ENCODE data around the gene MAPK6. TPM values are rescaled to one million over a fixed set of nuclear protein-coding genes. Genes with fewer than 3 reads are reported as not detected.
A peak's percentile ranks its signal among the peaks of the same experiment; 100 is the strongest.

Gene MAPK6
- total RNA-seq, 1 donor from 2014 or later: 67.2 TPM

DNA sequence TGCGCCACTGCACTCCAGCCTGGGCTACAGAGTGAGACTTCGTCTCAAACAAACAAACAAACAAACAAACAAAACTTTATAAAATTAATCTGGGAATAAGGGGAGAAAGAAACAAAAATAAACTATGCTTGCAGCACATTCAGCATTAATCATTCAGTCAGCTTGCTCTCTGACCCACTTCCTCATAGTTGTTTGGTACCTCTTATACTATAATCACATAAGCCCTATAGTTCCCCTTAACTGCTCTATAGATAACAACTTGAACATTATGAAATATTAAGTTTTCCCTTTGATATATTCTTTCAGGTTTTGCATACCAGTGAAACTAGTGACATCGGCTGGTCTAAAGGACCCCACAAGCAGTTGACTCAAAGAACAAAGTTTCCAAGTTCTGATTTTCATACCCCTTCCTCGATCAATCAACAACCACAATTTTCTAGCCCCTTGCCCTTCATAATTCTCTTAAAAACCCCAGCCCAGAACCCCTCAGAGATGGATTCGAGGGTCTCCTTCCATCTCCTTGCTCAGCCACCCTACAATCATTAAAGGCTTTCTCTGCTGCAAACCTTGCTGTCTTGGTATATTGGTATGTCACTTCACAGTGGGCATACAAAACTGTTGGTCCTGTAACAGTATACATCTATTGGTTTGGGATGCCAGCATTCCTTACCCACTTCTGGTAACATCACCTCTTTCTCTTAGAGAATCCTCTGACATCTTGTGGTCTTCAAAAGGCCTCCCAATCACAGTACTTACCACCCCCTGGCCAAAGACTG is 67.2 kb downstream of the MAPK6 start:
- Histone ChIP-seq H3K27me3 (ENCODE audit: control insufficient read depth, insufficient read depth, low read length) (no peaks in the 10 kb centered on the region), H3K36me3 (ENCODE audit: control insufficient read depth, insufficient read depth, low read length) (no peaks in the 10 kb centered on the region), H3K4me3 (ENCODE audit: low read depth, low read length) (no peak overlapping the region)
- TF ChIP-seq CTCF (IDR thresholded peaks at IDR 0.05; ENCODE audit: insufficient read depth, low read length, poor library complexity, severe bottlenecking): no peak
- no peak for DNase-seq (ENCODE audit: low read depth)

DNA sequence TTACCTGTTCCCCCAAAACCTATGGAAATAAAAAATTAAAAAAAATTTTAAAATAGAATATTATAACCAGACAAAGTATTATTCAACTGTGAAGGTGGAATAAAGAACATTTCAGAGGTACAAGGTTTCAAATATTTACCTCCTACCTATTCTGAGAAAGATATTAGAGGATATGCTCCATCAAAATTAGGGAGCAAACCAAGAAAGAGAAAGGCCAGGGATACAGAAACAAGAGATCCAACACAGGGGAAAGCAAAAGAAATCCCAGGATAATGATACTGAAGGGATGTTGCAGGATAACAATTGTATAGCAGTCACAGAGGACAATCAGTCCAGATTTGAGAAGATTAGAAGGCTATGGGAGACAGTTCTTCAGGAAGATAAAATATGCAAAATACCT is 71.2 kb downstream of the MAPK6 start:
- TF ChIP-seq CTCF (IDR thresholded peaks at IDR 0.05; ENCODE audit: insufficient read depth, low read length, poor library complexity, severe bottlenecking): no peak
- DNase-seq (ENCODE audit: low read depth): no peak
- no peaks in the 10 kb centered on the region for H3K36me3 ChIP-seq (ENCODE audit: control insufficient read depth, insufficient read depth, low read length)

GRCh38 chr15:52093167-52093538 is 74.1 kb downstream of the MAPK6 start:
- Histone ChIP-seq H3K27me3 (ENCODE audit: control insufficient read depth, insufficient read depth, low read length) (no peaks in the 10 kb centered on the region), H3K4me3 (ENCODE audit: low read depth, low read length) (no peak overlapping the region), H3K36me3 (ENCODE audit: control insufficient read depth, insufficient read depth, low read length) (no peaks in the 10 kb centered on the region)
- no peak for TF ChIP-seq CTCF (IDR thresholded peaks at IDR 0.05; ENCODE audit: insufficient read depth, low read length, poor library complexity, severe bottlenecking)
- no peak for DNase-seq (ENCODE audit: low read depth)

More for the DNA sequence above, 71.2 kb downstream of the MAPK6 start:
- H3K27me3 ChIP-seq (ENCODE audit: control insufficient read depth, insufficient read depth, low read length): no peaks in the 10 kb centered on the region
- no peak overlapping the region for H3K4me3 ChIP-seq (ENCODE audit: low read depth, low read length)

- peak; percentile 34 for DNase-seq (ENCODE audit: low read depth)
These were observed 74.8 kb downstream of the MAPK6 start for GRCh38 chr15:52093539-52094510.

More at GRCh38 chr15:52093539-52094510, 74.8 kb downstream of the MAPK6 start:
- no peak for TF ChIP-seq CTCF (IDR thresholded peaks at IDR 0.05; ENCODE audit: insufficient read depth, low read length, poor library complexity, severe bottlenecking)
- H3K27me3 ChIP-seq (ENCODE audit: control insufficient read depth, insufficient read depth, low read length): no peaks in the 10 kb centered on the region
- no peak overlapping the region for H3K4me3 ChIP-seq (ENCODE audit: low read depth, low read length)
- no peaks in the 10 kb centered on the region for H3K36me3 ChIP-seq (ENCODE audit: control insufficient read depth, insufficient read depth, low read length)
